Measurements from ENCODE around the gene IFI16.

Gene IFI16

GRCh38 chr1:159009704-159010361 is at the start of gene IFI16:
TSS of gene IFI16 (plus strand) at chr1:159009907. CDS start at chr1:159014681, 4,774 bp downstream.
- peak within 1 kb of the TSS; percentile 70 for H3K4me3 ChIP-seq (ENCODE audit: low read length)
- DNase-seq (ENCODE audit: low read depth), result peak; percentile 93
- no peak for TF ChIP-seq CTCF (conservative IDR thresholded peaks at IDR 0.05; ENCODE audit: low read length)

GRCh38 chr1:158961178-158961577 is 48.5 kb upstream of the IFI16 start:
- no peak for DNase-seq (ENCODE audit: low read depth)
- no peak overlapping the region for H3K4me3 ChIP-seq (ENCODE audit: low read length)
- TF ChIP-seq CTCF (conservative IDR thresholded peaks at IDR 0.05; ENCODE audit: low read length), result no peak

GRCh38 chr1:158962983-158963382 is 46.7 kb upstream of the IFI16 start:
- TF ChIP-seq CTCF (conservative IDR thresholded peaks at IDR 0.05; ENCODE audit: low read length), result no peak
- H3K4me3 ChIP-seq (ENCODE audit: low read length), result no peak overlapping the region
- DNase-seq (ENCODE audit: low read depth), result no peak

GRCh38 chr1:158969166-158969565 is 40.5 kb upstream of the IFI16 start:
- DNase-seq (ENCODE audit: low read depth), result no peak
- TF ChIP-seq CTCF (conservative IDR thresholded peaks at IDR 0.05; ENCODE audit: low read length), result no peak
- H3K4me3 ChIP-seq (ENCODE audit: low read length), result no peak overlapping the region

GRCh38 chr1:158969855-158970254 is 39.9 kb upstream of the IFI16 start:
- DNase-seq (ENCODE audit: low read depth), result no peak
- TF ChIP-seq CTCF (conservative IDR thresholded peaks at IDR 0.05; ENCODE audit: low read length), result no peak
- H3K4me3 ChIP-seq (ENCODE audit: low read length), result no peak overlapping the region

- no peak for TF ChIP-seq CTCF (conservative IDR thresholded peaks at IDR 0.05; ENCODE audit: low read length)
- no peak for DNase-seq (ENCODE audit: low read depth)
- no peak overlapping the region for H3K4me3 ChIP-seq (ENCODE audit: low read length)
Observed at GRCh38 chr1:158972841-158973240, 36.9 kb upstream of the IFI16 start.

- DNase-seq (ENCODE audit: low read depth), result no peak
- H3K4me3 ChIP-seq (ENCODE audit: low read length), result no peak overlapping the region
- TF ChIP-seq CTCF (conservative IDR thresholded peaks at IDR 0.05; ENCODE audit: low read length), result no peak
Observed at GRCh38 chr1:158976219-158976618, 33.5 kb upstream of the IFI16 start.
